ENCODE results near the gene RNU6-1.
A peak's percentile ranks its signal among the peaks of the same experiment; 100 is the strongest.

Gene RNU6-1

DNA sequence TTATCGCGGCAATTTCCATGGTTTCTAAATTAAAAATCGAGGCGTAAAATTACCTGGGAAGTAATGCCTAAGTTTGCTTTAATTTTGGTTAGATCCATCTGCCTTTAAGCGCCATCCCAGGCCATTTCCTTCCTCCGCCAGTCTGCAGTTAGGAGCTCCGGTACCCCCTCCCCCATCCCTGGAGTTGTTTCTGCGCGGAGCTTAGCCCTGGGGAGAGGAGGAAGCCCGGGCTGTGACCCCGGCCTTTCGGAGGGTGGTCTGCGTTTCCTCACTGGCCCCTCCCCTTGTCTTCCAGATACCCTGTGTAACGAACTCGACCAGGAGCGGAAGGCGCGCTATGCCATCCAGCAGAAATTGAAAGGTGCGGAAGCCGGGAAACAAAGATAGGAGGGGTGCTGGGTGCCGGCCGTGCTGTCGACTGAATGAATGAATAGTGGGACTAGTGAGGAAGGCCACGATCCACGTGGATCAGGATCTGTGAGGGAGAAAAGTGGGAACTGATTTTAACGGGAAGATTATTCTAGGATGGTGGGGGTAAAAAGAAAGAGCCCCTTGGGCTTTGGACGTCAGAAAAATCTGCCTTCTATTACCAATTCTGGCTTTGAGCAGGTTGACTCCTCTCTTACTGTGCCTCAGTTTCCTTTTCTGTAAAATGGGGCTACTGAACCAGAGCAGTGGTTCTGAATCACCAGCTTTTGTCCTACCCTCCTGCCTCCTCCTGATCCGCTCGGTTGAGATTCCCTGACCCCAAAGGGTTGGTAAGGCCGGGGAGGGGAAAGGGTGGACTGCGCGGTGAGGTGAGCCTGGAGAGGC, 6.7 kb downstream of the RNU6-1 start:
- no peak for DNase-seq

DNA sequence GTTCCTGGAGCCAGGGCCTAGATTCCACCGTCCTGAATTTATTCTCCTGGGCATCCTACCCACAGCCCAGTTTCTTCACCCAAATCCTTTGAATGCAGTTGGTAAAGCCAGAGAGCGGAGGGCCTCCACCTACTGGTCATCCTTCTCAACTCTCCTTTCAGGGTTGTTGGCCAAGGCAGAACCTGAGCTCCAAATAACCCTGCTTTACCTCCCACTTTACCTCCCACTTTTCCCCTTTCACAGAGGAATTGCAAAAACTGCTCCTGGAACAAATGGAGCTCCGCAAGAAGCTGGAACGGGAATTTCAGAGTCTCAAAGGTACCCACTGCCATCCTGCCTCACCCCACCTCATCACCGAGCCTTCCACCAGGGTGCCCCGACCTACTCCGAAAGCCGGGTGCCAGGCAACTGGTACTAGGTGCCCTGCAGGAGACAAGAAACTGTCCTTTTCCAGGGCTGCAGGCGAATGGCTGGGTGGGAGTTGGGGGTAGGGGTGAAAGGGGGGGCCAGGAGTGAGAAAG, 7.8 kb downstream of the RNU6-1 start:
- peak; percentile 68 for DNase-seq

DNA sequence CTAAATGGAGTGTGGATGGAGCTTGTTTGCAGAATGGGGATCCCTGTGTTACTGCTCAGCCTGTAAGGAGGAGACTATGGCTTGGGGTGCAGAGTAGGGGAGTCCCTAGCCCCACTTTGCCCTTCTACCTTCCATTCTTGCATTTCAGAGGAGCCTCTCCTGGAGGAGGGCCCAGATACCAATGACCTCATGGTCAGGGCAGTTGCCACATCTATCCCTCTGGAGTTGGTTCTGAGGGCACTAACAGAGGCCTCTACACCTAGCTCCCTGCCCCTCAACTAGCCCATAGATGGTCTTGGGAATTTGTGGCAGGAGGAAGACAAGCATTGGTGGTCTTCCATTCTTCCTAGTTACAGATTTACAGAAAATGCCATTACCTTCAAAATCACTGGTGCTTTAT, 8.5 kb downstream of the RNU6-1 start:
- DNase-seq, result no peak

- DNase-seq, result no peak
Observed at GRCh38 chr15:67829647-67830504, 10.0 kb downstream of the RNU6-1 start.

- no peak for DNase-seq
Observed at GRCh38 chr15:67828969-67829646, 10.7 kb downstream of the RNU6-1 start.

GRCh38 chr15:67828278-67828968, 11.4 kb downstream of the RNU6-1 start:
- DNase-seq, result no peak

DNA sequence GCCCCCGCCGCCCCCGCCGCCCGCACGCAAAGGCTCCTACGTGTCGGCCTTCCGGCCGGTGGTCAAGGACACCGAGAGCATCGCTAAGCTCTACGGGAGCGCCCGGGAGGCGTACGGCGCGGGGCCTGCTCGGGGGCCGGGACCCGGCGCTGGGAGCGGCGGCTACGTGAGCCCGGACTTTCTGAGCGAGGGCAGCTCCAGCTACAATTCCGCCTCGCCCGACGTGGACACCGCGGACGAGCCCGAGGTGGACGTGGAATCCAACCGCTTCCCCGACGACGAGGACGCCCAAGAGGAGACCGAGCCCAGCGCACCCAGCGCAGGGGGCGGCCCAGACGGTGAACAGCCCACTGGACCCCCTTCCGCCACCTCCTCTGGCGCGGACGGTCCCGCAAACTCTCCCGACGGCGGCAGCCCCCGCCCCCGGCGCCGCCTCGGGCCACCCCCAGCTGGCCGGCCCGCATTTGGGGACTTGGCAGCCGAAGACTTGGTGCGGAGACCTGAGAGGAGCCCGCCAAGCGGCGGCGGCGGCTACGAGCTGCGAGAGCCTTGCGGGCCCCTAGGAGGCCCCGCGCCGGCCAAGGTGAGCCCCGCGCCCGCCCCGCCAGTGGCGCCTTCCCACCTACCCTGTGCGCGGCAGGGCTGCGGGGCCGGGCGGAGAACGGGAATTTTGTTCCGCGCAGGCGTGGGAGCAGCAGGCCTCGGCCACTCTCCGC, 12.1 kb downstream of the RNU6-1 start:
- DNase-seq, result no peak

DNA sequence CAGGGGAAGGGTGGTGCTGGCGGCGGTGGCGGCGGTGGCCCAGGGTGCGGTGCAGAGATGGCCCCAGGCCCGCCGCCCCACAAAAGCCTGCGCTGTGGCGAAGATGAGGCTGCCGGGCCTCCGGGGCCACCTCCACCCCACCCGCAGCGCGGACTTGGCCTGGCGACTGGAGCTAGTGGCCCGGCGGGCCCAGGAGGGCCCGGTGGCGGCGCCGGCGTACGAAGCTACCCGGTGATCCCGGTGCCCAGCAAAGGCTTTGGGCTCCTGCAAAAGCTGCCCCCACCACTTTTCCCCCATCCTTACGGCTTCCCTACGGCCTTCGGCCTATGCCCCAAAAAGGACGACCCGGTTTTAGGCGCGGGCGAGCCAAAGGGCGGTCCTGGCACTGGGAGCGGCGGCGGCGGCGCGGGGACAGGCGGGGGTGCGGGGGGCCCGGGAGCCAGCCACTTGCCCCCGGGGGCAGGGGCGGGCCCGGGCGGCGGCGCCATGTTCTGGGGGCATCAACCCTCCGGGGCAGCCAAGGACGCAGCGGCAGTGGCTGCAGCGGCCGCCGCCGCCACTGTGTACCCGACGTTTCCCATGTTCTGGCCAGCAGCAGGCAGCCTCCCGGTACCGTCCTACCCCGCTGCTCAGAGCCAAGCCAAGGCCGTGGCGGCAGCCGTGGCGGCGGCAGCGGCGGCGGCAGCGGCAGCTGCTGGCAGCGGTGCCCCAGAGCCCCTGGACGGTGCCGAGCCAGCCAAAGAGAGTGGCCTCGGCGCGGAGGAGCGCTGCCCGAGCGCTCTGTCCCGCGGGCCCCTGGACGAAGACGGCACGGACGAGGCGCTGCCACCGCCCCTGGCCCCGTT, 12.9 kb downstream of the RNU6-1 start:
- DNase-seq, result no peak

GRCh38 chr15:67825881-67826716, 13.7 kb downstream of the RNU6-1 start:
- no peak for DNase-seq

- DNase-seq, result no peak
Observed at GRCh38 chr15:67824976-67825880, 14.6 kb downstream of the RNU6-1 start, which contains the start of gene SKOR1. Gene SKOR1 (plus strand): TSS chr15:67825509. CDS start chr15:67825603, 94 bp downstream.

- DNase-seq, result no peak
Observed at GRCh38 chr15:67824197-67824968, 15.5 kb downstream of the RNU6-1 start.

- no peak for DNase-seq
Observed at GRCh38 chr15:67823314-67824196, 16.3 kb downstream of the RNU6-1 start.

DNA sequence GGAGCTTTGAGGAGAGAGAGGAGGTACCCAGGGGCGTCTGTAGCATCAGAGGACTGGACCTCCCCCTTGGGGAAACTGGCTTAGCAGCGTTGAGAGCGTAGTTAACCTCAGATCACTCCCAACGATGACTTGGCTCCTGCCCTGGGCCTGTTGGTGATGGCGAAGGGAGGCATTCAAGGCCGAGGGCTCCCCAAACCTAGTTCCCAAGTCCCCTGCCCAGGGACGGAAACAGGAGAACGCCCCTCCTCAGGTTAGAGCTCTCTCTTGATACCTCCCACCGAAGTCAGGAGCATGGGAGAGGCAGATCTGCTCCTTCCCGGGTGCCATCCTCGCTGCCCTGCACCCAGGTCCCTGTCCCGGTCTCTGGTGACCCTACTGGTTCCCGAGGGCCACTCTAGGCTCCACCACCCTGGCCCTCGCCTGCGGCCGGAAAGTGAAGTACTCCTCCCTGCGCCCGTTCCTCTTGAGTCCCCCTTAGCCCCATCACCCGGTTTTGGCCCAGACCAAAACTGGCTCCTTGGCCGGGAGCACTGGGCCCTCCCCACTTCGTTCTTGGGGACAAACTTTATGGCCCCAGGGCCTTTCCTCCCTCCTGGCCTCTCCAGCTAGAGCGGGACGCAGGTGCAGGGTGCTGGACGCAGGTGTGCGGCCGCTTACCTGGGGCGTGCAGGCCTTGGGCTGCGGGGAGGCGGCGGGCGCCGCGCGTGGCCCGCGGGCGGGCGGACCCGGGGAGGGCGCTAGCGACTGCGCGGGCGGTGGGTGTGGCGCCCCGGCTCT, 17.1 kb downstream of the RNU6-1 start:
- DNase-seq, result no peak

- DNase-seq, result no peak
Observed at GRCh38 chr15:67821784-67822440, 17.9 kb downstream of the RNU6-1 start.

DNA sequence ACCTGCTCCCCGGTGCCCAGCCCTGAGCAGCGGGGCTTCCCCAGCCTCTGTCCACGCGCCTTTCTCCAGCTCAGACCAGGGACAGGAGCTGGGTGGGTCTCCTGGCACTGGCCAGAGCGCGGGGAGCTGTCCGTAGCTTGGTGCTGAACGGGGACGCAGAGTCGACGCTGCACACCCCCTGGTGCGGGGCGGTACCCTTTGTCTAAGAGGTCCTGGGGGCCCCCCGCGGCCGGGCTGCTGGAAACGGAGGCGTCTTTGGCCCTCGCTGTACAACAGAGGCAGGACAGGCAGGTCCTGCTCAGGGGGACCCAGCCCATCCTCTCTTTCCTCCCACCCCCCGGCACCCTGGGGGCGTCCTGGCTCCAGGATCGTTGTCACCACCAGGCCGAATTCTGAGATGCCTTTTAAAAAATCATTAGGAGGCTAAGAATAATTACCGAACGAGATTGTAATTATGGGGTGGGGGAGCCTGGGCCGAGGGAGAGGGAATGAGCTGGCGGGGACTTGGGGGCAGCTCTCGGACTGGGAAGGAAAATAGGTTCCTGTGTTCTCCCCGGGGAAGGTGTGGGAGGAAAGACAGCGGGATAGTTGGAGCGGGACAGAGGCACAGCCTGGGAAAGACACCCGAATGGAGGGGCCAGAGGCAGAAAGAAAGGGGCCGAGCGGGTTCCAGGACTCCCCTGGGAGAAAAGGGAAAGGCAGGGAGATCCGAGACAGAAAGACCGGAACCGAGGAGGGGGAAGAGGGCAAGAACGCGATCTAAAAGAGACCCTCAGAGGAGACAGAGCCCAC, 18.7 kb downstream of the RNU6-1 start:
- peak; percentile 23 for DNase-seq
